Breast epithelium (tissue), 3 donors: ENCODE data around the gene THPO.

Experiments used
- POLR2A ChIP-seq: fragments of 450-650 bp; IDR thresholded peaks from one replicate; pipeline ENCODE4 v1.6.1; 2016; ENCODE audit warnings: antibody characterized with exemption, mild to moderate bottlenecking, moderate library complexity
- POLR2AphosphoS5 ChIP-seq, 3 donors: sonication (generic); formaldehyde crosslinking; IDR thresholded peaks; one replicate each; pipeline ENCODE4 v1.6.1; 2017; ENCODE audit warnings: antibody characterized with exemption in 3 of 3
- TF ChIP-seq, protein P1 (sequence below), 3 donors: fragments of 450-650 bp; IDR thresholded peaks; one replicate each; pipeline ENCODE4 v1.5.1; 2016 to 2017; ENCODE audit warnings: antibody characterized with exemption in 3 of 3, mild to moderate bottlenecking in 3 of 3, moderate library complexity in 3 of 3

- TF ChIP-seq, protein P1, sequence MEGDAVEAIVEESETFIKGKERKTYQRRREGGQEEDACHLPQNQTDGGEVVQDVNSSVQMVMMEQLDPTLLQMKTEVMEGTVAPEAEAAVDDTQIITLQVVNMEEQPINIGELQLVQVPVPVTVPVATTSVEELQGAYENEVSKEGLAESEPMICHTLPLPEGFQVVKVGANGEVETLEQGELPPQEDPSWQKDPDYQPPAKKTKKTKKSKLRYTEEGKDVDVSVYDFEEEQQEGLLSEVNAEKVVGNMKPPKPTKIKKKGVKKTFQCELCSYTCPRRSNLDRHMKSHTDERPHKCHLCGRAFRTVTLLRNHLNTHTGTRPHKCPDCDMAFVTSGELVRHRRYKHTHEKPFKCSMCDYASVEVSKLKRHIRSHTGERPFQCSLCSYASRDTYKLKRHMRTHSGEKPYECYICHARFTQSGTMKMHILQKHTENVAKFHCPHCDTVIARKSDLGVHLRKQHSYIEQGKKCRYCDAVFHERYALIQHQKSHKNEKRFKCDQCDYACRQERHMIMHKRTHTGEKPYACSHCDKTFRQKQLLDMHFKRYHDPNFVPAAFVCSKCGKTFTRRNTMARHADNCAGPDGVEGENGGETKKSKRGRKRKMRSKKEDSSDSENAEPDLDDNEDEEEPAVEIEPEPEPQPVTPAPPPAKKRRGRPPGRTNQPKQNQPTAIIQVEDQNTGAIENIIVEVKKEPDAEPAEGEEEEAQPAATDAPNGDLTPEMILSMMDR (IDR thresholded peaks at IDR 0.05), result no peak
- TF ChIP-seq POLR2A, result no peak
- no peak for TF ChIP-seq POLR2AphosphoS5 (IDR thresholded peaks at IDR 0.05)
These were observed 6.9 kb upstream of the THPO start for GRCh38 chr3:184384856-184385422.
